IPS-20b (cell line): ENCODE measurements around the gene FECH.
"Not testable (repeated sequence)": the region's sequence is repeated elsewhere in the genome, so short reads cannot be mapped to it uniquely, and the experiment has no call there.

Source experiments
- H3K27ac ChIP-seq: one replicate; pipeline ENCODE4 v1.5.1; 2013; ENCODE audit warnings: low read length
- H3K27me3 ChIP-seq: 2 replicates; pipeline ENCODE4 v1.6.1; 2013; ENCODE audit warnings: mild to moderate bottlenecking, low read length, inconsistent platforms; ENCODE audit not compliant: insufficient read depth
- H3K36me3 ChIP-seq: 2 replicates; pipeline ENCODE4 v1.6.1; 2013; ENCODE audit warnings: low read depth, mild to moderate bottlenecking, inconsistent platforms, low read length, moderate library complexity; ENCODE audit not compliant: insufficient read depth
- H3K4me1 ChIP-seq: 2 replicates; pipeline ENCODE4 v1.6.1; 2013; ENCODE audit warnings: mild to moderate bottlenecking, control low read depth, inconsistent platforms, low read length, moderate library complexity; ENCODE audit not compliant: insufficient read depth
- H3K4me3 ChIP-seq: 2 replicates; pipeline ENCODE4 v1.5.1; 2013; ENCODE audit warnings: mild to moderate bottlenecking, low read length, inconsistent platforms
- H3K9ac ChIP-seq: 2 replicates; pipeline ENCODE4 v1.6.1; 2013; ENCODE audit warnings: low read depth, mild to moderate bottlenecking, inconsistent platforms, low read length, moderate library complexity
- H3K9me3 ChIP-seq: 2 replicates; pipeline ENCODE4 v1.6.1; 2013; ENCODE audit warnings: mild to moderate bottlenecking, low read depth, low read length, inconsistent platforms; ENCODE audit not compliant: insufficient read depth

The FECH gene

GRCh38 chr18:57618910-57619309 lies 32.4 kb upstream of the FECH start:
- no peak overlapping the region for H3K4me3 ChIP-seq
- H3K4me1 ChIP-seq, result peaks cover 6% of the 10 kb centered on the region; the same call in 1 of the 2 replicates
- peaks cover 55% of the 10 kb centered on the region for H3K36me3 ChIP-seq
- H3K27me3 ChIP-seq, result no peaks in the 10 kb centered on the region
- H3K9ac ChIP-seq, result no peak overlapping the region
- H3K27ac ChIP-seq, result no peak overlapping the region
- H3K9me3 ChIP-seq, result no peaks in the 10 kb centered on the region

DNA sequence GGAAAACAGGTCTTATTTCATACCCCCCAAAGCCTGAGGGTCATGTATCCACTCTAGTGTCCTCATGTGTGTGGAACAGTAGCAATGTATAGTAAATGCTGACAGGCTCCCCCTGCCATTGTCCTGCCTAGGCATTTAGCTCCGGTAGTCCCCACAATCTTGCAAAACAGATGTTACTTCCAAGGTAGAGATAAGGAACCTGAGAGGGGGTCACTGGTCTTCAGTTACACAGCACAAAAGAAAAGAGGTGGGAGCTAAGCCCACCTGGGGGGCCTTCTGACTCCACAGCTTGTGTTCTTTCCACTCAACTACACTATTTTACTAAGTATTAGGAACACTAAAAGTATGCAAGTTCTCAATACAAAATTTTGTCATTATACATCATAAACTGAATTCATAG lies 17.4 kb upstream of the FECH start:
- no peaks in the 10 kb centered on the region for H3K4me1 ChIP-seq
- H3K27me3 ChIP-seq, result no peaks in the 10 kb centered on the region
- no peak overlapping the region for H3K4me3 ChIP-seq
- H3K9me3 ChIP-seq, result no peaks in the 10 kb centered on the region
- H3K9ac ChIP-seq, result no peak overlapping the region
- H3K27ac ChIP-seq, result no peak overlapping the region
- H3K36me3 ChIP-seq, result peaks cover 99% of the 10 kb centered on the region

- H3K9ac ChIP-seq, result no peak overlapping the region
- H3K9me3 ChIP-seq, result no peaks in the 10 kb centered on the region
- H3K27me3 ChIP-seq, result no peaks in the 10 kb centered on the region
- no peaks in the 10 kb centered on the region for H3K4me1 ChIP-seq
- no peak overlapping the region for H3K4me3 ChIP-seq
- H3K36me3 ChIP-seq, result peaks cover 25% of the 10 kb centered on the region
- no peak overlapping the region for H3K27ac ChIP-seq
These were observed 8.8 kb upstream of the FECH start for GRCh38 chr18:57595347-57595746.

DNA sequence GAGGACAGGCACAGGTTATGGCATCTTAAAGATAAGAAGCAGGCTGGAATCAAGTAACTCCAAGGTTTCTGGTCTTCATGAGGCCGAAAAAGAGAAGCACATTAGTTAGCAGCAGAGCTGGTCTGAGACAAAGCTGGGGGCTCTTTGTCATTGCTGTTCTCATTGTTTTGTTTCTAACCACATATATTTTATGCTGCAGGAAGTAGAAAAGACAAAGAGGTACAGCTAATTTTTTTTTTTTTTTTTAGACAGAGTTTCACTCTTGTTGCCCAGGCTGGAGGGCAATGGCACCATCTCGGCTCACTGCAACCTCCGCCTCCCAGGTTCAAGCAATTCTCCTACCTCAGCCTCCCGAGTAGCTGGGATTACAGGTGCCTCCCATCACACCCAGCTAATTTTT lies 6.2 kb upstream of the FECH start:
- H3K4me3 ChIP-seq, H3K9me3 ChIP-seq, H3K36me3 ChIP-seq, H3K27ac ChIP-seq, H3K4me1 ChIP-seq, H3K27me3 ChIP-seq, H3K9ac ChIP-seq: not testable (repeated sequence)

DNA sequence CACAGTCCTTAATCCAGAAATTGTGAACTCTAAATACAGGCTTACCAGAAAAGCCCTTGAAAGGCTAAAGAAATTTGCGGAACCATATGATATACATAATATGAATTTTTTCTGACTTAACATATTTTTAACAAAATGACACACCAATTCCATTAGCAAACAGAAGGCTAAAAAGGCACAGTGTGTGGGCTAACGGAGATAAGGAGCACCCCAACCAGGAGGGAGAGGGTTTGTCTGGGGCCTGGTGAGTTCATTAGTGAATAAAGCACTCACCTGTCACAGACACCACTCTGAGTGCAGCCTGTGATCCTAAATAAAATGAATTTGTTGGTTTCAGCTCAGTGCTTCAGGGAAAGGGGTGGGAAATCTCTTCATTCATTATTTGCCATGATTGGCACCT lies 2.7 kb upstream of the FECH start:
- Histone ChIP-seq H3K4me1 (peaks cover 5% of the 10 kb centered on the region; the same call in 1 of the 2 replicates), H3K27me3 (no peaks in the 10 kb centered on the region), H3K9me3 (no peaks in the 10 kb centered on the region), H3K4me3 (no peak overlapping the region), H3K9ac (no peak overlapping the region), H3K27ac (no peak overlapping the region), H3K36me3 (no peaks in the 10 kb centered on the region; the same call in 1 of the 2 replicates)

- H3K9ac ChIP-seq, result peak overlapping the region; percentile 72; the same call in 1 of the 2 replicates
- H3K4me3 ChIP-seq, result peak overlapping the region; percentile 84
- no peaks in the 10 kb centered on the region for H3K9me3 ChIP-seq
These were observed 678 bp upstream of the FECH start for GRCh38 chr18:57587098-57587661.

GRCh38 chr18:57585855-57586250 lies 649 bp downstream of the FECH start:
- Histone ChIP-seq H3K27ac (no peak overlapping the region), H3K36me3 (no peaks in the 10 kb centered on the region), H3K27me3 (no peaks in the 10 kb centered on the region), H3K9ac (peak overlapping the region; percentile 72; the same call in 1 of the 2 replicates), H3K9me3 (no peaks in the 10 kb centered on the region), H3K4me1 (peaks cover 5% of the 10 kb centered on the region; the same call in 1 of the 2 replicates), H3K4me3 (peak overlapping the region; percentile 84)

More at GRCh38 chr18:57587098-57587661, 678 bp upstream of the FECH start:
- no peak overlapping the region for H3K27ac ChIP-seq
- peaks cover 5% of the 10 kb centered on the region; the same call in 1 of the 2 replicates for H3K4me1 ChIP-seq
- no peaks in the 10 kb centered on the region for H3K36me3 ChIP-seq
- no peaks in the 10 kb centered on the region for H3K27me3 ChIP-seq

GRCh38 chr18:57585421-57585820 lies 1.1 kb downstream of the FECH start:
- H3K27ac ChIP-seq, result no peak overlapping the region
- peaks cover 5% of the 10 kb centered on the region; the same call in 1 of the 2 replicates for H3K4me1 ChIP-seq
- no peaks in the 10 kb centered on the region for H3K9me3 ChIP-seq
- H3K36me3 ChIP-seq, result no peaks in the 10 kb centered on the region
- H3K4me3 ChIP-seq, result peak overlapping the region; percentile 84
- H3K27me3 ChIP-seq, result no peaks in the 10 kb centered on the region
- H3K9ac ChIP-seq, result peak overlapping the region; percentile 72; the same call in 1 of the 2 replicates

DNA sequence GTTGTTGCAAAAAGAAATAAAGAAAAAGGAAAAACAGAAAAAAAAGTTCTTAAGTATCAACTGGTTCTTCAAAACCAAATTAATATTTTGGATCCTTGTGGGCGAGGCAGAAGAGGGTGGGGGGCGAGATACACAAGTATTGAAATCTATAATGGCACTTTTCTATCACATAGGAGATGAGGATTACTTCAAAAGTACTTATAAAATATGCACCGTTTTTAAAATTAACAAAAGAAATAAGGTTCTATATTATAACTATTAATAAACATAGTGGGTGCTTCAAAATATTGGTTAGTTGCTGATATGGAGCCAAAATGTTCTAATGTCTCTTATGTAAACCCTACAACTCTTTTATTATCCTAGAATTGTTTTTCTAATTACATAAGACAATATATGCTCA lies 2.1 kb downstream of the FECH start:
- no peaks in the 10 kb centered on the region for H3K9me3 ChIP-seq

DNA sequence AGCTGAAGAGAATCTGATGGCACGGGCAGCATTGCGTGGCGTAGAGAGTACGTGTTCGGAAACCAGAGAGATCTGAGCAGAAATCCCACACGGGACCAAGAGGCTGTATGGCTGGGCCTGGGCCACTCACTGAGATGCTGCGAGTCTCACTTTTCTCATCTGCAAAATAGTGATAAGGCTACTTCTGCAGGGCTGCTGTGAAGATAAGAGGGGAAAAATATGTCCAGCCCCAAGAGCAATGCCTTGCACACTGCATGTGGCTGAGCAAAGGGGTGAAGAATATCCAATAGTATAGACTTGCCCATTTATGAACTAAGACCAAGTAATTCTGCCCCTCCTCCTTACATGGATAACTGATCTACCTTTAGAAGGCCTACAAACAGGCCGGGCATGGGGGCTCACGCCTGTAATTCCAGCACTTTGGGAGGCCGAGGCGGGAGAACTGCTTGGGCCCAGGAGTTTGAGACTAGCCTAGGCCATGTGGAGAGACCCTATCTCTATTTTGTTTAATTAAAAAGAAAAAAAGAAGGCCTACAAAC lies 3.1 kb downstream of the FECH start:
- peaks cover 5% of the 10 kb centered on the region; the same call in 1 of the 2 replicates for H3K4me1 ChIP-seq
- H3K4me3 ChIP-seq, result no peak overlapping the region
- no peak overlapping the region for H3K9ac ChIP-seq
- H3K27me3 ChIP-seq, result no peaks in the 10 kb centered on the region
- H3K27ac ChIP-seq, result no peak overlapping the region
- peaks cover 7% of the 10 kb centered on the region; the same call in 1 of the 2 replicates for H3K36me3 ChIP-seq
- no peaks in the 10 kb centered on the region for H3K9me3 ChIP-seq

More for the DNA sequence above, 2.1 kb downstream of the FECH start:
- H3K27me3 ChIP-seq, result no peaks in the 10 kb centered on the region
- H3K27ac ChIP-seq, result no peak overlapping the region
- H3K4me3 ChIP-seq, result no peak overlapping the region
- H3K36me3 ChIP-seq, result peaks cover 4% of the 10 kb centered on the region; the same call in 1 of the 2 replicates
- peaks cover 5% of the 10 kb centered on the region; the same call in 1 of the 2 replicates for H3K4me1 ChIP-seq
- no peak overlapping the region for H3K9ac ChIP-seq

DNA sequence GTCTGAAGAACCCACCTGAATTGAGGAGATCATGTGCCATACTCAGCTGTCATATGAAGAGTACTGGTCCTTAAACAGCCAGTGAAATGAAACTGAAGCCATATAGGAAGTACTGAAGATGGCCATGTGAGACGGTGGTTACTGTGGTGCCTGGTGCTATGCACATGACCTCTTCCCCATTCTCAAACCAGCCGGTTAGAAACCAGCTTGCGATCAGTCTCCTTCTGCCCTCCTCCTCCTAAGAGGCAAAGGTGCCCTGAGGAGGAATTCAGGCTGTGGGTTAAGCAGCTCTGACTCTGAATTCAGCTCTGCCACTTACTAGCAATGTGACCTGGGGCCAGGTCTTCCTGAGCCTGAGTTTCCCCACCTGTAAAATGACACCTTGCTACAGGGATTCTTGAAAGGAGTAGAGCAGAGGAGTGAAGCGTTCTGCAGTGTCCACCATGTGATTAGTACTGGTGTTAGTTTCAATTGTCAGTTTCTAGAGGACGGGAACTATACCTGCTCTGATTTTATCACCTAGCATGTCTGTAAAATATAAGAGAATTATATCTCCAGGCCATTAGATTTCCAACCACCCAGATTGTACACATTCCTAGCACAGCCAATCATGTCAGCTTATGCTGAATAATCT lies 5.1 kb downstream of the FECH start:
- no peak overlapping the region for H3K4me3 ChIP-seq
- H3K27ac ChIP-seq, result no peak overlapping the region

DNA sequence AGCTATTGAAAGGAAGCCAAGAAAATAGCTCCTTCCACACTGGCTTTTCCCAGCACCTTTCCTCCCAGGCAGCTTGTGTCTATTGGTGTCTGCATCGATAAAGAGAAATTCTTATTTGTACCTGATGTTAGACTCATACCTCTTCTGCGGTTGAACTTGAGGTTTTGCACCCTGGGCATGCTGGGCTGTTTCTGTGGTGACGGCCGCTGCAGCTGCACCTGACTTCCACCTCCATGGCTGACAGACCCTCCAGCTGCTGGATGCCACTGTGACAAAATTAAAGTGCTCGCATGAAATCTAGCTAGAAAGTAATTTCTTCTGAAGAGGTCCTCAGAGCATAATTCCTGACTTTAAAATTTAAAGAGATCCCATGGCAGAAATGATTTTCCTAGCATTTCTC lies 6.6 kb downstream of the FECH start:
- H3K4me1 ChIP-seq, result no peaks in the 10 kb centered on the region
- H3K36me3 ChIP-seq, result peaks cover 21% of the 10 kb centered on the region; the same call in 1 of the 2 replicates
- H3K9me3 ChIP-seq, result no peaks in the 10 kb centered on the region
- no peak overlapping the region for H3K27ac ChIP-seq
- H3K4me3 ChIP-seq, result no peak overlapping the region
- H3K9ac ChIP-seq, result no peak overlapping the region
- no peaks in the 10 kb centered on the region for H3K27me3 ChIP-seq

More for the DNA sequence above, 5.1 kb downstream of the FECH start:
- H3K36me3 ChIP-seq, result peaks cover 11% of the 10 kb centered on the region; the same call in 1 of the 2 replicates
- no peaks in the 10 kb centered on the region for H3K4me1 ChIP-seq
- no peak overlapping the region for H3K9ac ChIP-seq
- H3K27me3 ChIP-seq, result no peaks in the 10 kb centered on the region
- no peaks in the 10 kb centered on the region for H3K9me3 ChIP-seq
